ENCODE data around the gene TMEM52. TPM values are rescaled to one million over a fixed set of nuclear protein-coding genes. Genes with fewer than 3 reads are reported as not detected.

Gene TMEM52
- total and polyA plus RNA-seq, 2 experiments from 2014 or later: 3.6 to 5.8 TPM

- H3K4me3 ChIP-seq: no peak overlapping the region
Measured at GRCh38 chr1:1948783-1949182, 29.7 kb upstream of the TMEM52 start.

DNA sequence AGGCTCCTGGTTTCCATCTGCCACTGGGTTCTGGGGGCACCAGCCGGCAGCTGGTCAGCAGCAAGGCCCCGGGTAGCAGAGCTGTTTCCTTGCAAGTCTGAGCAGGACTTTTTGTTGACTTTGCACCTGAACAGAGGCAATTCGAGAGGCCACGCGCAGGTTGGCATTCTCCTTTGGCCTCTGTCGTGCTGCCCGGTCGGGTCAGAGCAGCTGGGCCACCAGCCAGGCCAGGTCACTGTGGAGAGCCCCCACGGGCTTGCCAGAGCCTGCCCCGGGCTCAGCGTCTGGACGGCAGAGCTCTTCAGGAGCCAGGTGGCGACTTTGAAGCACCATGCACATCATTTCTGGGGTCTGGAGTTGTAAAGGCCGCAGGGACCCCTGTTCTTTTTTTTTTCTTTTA is 28.4 kb upstream of the TMEM52 start:
- 82% methylated on average over 14 of the region's 14 CpGs for WGBS (ENCODE audit: low lambda C conversion rate, missing lambda C conversion rate)
- no peaks in the 10 kb centered on the region for H4K20me1 ChIP-seq (ENCODE audit: insufficient read depth, poor library complexity, severe bottlenecking)

More at GRCh38 chr1:1948783-1949182, 29.7 kb upstream of the TMEM52 start:
- H3K79me2 ChIP-seq: no peaks in the 10 kb centered on the region
- no peaks in the 10 kb centered on the region for H3K9me2 ChIP-seq (replicated peaks; ENCODE audit: insufficient read depth)
- no peak overlapping the region for H2AFZ ChIP-seq
- no peaks in the 10 kb centered on the region for H4K20me1 ChIP-seq (ENCODE audit: insufficient read depth, poor library complexity, severe bottlenecking)
- DNase-seq (ENCODE audit: low spot score): no peak
- no peaks in the 10 kb centered on the region for H3K36me3 ChIP-seq (replicated peaks; ENCODE audit: insufficient read depth, low read depth)
- WGBS (ENCODE audit: low lambda C conversion rate, missing lambda C conversion rate): 45% methylated on average over 1 of the region's 1 CpG
- H3K9me3 ChIP-seq (ENCODE audit: low read depth): no peaks in the 10 kb centered on the region
- no peak for TF ChIP-seq EZH2phosphoT487 (IDR thresholded peaks at IDR 0.05; ENCODE audit: low read depth, severe bottlenecking, unreplicated experiment)
- TF ChIP-seq CTCF (IDR thresholded peaks at IDR 0.05; ENCODE audit: poor library complexity): no peak
- no peak for TF ChIP-seq EZH2 (IDR thresholded peaks at IDR 0.05; ENCODE audit: borderline replicate concordance)
- H3K4me1 ChIP-seq (ENCODE audit: insufficient read depth): no peaks in the 10 kb centered on the region
- H3K27ac ChIP-seq: no peak overlapping the region
- no peaks in the 10 kb centered on the region for H3K27me3 ChIP-seq
- no peak overlapping the region for H3K4me2 ChIP-seq

DNA sequence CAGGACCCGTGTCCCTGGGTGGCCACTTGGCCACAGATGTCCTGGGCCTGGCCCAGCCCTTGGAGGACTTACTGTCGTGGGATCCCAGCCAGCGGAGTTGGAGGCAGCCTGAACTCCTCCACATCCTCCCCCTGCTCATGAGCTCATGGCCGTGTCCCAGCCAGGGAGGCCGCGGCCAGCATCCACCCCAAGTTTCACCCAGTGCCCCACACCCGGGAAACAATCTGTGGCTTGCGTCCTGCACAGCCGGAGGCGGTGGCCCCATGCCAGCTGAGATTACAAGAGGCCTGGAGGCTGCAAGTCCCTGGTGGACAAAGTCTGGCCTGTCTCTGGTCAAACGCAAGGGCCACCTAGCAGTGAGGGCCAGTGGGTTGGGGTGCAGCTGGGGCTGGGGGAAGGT is 27.5 kb upstream of the TMEM52 start:
- no peak overlapping the region for H2AFZ ChIP-seq
- no peak for TF ChIP-seq EZH2 (IDR thresholded peaks at IDR 0.05; ENCODE audit: borderline replicate concordance)
- H4K20me1 ChIP-seq (ENCODE audit: insufficient read depth, poor library complexity, severe bottlenecking): no peaks in the 10 kb centered on the region
- H3K9me3 ChIP-seq (ENCODE audit: low read depth): no peaks in the 10 kb centered on the region
- no peak for DNase-seq (ENCODE audit: low spot score)
- 81% methylated on average over 11 of the region's 11 CpGs for WGBS (ENCODE audit: low lambda C conversion rate, missing lambda C conversion rate)
- no peak overlapping the region for H3K4me3 ChIP-seq
- H3K27me3 ChIP-seq: no peaks in the 10 kb centered on the region
- H3K4me2 ChIP-seq: no peak overlapping the region
- no peak overlapping the region for H3K27ac ChIP-seq
- no peaks in the 10 kb centered on the region for H3K36me3 ChIP-seq (replicated peaks; ENCODE audit: insufficient read depth, low read depth)
- H3K9me2 ChIP-seq (replicated peaks; ENCODE audit: insufficient read depth): no peaks in the 10 kb centered on the region
- H3K4me1 ChIP-seq (ENCODE audit: insufficient read depth): no peaks in the 10 kb centered on the region
- no peaks in the 10 kb centered on the region for H3K79me2 ChIP-seq

More for the DNA sequence above, 28.4 kb upstream of the TMEM52 start:
- Histone ChIP-seq H3K4me2 (no peak overlapping the region), H3K27ac (no peak overlapping the region), H3K4me1 (ENCODE audit: insufficient read depth) (no peaks in the 10 kb centered on the region), H3K36me3 (replicated peaks; ENCODE audit: insufficient read depth, low read depth) (no peaks in the 10 kb centered on the region), H3K79me2 (no peaks in the 10 kb centered on the region), H3K9me3 (ENCODE audit: low read depth) (no peaks in the 10 kb centered on the region), H3K4me3 (no peak overlapping the region), H3K27me3 (no peaks in the 10 kb centered on the region), H3K9me2 (replicated peaks; ENCODE audit: insufficient read depth) (no peaks in the 10 kb centered on the region), H2AFZ (no peak overlapping the region)
- no peak for TF ChIP-seq EZH2phosphoT487 (IDR thresholded peaks at IDR 0.05; ENCODE audit: low read depth, severe bottlenecking, unreplicated experiment)
- TF ChIP-seq CTCF (IDR thresholded peaks at IDR 0.05; ENCODE audit: poor library complexity): no peak
- no peak for TF ChIP-seq EZH2 (IDR thresholded peaks at IDR 0.05; ENCODE audit: borderline replicate concordance)
- no peak for DNase-seq (ENCODE audit: low spot score)

DNA sequence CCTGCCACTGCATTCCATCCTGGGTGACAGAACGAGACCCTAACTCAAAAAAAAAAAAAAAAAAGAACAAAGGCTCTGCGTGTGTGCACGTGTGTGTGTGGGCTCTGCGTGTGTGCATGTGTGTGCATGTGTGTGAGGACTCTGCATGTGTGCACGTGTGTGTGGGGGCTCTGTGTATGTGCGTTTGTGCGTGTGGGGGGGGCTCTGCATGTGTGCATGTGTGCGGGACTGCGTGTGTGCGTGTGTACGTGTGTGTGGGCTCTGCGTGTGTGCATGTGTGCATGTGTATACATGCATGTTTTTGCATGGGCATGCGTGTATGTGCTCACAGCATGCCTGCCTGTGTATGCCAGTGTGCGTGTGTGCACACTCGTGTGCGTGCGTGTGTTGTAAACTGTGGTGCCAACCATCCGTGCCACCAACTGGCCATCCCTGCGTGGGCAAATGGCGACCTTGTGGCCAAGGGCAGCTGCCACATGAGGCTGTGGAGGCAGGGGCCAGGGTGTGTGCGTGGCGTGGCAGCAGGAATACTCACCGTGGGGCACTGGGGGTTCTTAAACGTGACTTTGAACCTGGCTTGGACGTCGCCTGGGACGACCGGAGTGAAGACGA is 26.8 kb upstream of the TMEM52 start:
- TF ChIP-seq EZH2 (IDR thresholded peaks at IDR 0.05; ENCODE audit: borderline replicate concordance) (no peak), CTCF (IDR thresholded peaks at IDR 0.05; ENCODE audit: poor library complexity) (no peak), EZH2phosphoT487 (IDR thresholded peaks at IDR 0.05; ENCODE audit: low read depth, severe bottlenecking, unreplicated experiment) (no peak)
- no peak for DNase-seq (ENCODE audit: low spot score)
- Histone ChIP-seq H3K27me3 (no peaks in the 10 kb centered on the region), H3K36me3 (replicated peaks; ENCODE audit: insufficient read depth, low read depth) (no peaks in the 10 kb centered on the region), H3K79me2 (no peaks in the 10 kb centered on the region), H3K9me2 (replicated peaks; ENCODE audit: insufficient read depth) (no peaks in the 10 kb centered on the region), H3K4me1 (ENCODE audit: insufficient read depth) (no peaks in the 10 kb centered on the region), H3K27ac (no peak overlapping the region), H3K4me3 (no peak overlapping the region), H3K9me3 (ENCODE audit: low read depth) (no peaks in the 10 kb centered on the region), H3K4me2 (no peak overlapping the region), H2AFZ (no peak overlapping the region), H4K20me1 (ENCODE audit: insufficient read depth, poor library complexity, severe bottlenecking) (no peaks in the 10 kb centered on the region)
- whole genome bisulfite sequencing (ENCODE audit: low lambda C conversion rate, missing lambda C conversion rate): 92% methylated on average over 28 of the region's 29 CpGs

Measured in hepatocyte (in vitro differentiated cells).